Ovary (tissue), 9 donors: ENCODE results near the gene PHACTR3. TPM values are rescaled to one million over a fixed set of nuclear protein-coding genes. Genes with fewer than 3 reads are reported as not detected.

Source experiments
- DNase-seq, 5 donors: peaks; one replicate each; pipeline ENCODE4 v3.0.0-alpha.2; 2019 to 2020
- H3K27ac ChIP-seq, 2 donors: fragments of 200-600 bp; one replicate each; pipeline versions ENCODE4 v1.5.1 to v1.8.0; 2019 to 2022
- H3K27me3 ChIP-seq: fragments of 200-600 bp; one replicate; pipeline ENCODE4 v1.8.0; 2022
- H3K36me3 ChIP-seq: fragments of 200-600 bp; sonication (generic); one replicate; pipeline ENCODE4 v1.5.1; 2019
- H3K4me1 ChIP-seq: one replicate; pipeline ENCODE4 v1.8.1; 2013; ENCODE audit warnings: mild to moderate bottlenecking, moderate library complexity; ENCODE audit not compliant: insufficient read depth
- H3K4me3 ChIP-seq: fragments of 200-600 bp; sonication (generic); one replicate; pipeline ENCODE4 v1.5.1; 2017
- H3K9me3 ChIP-seq, 2 donors: fragments of 200-600 bp in 1 of 2; sonication (generic) in 1 of 2; one replicate each; pipeline versions ENCODE4 v1.5.1 to v1.8.1; 2013 to 2019; ENCODE audit warnings: mild to moderate bottlenecking in 1 of 2, moderate library complexity in 1 of 2
- CTCF ChIP-seq, 3 donors: fragments of 450-650 bp in 2 of 3; fragments of 200-600 bp in 1 of 3; IDR thresholded peaks; one replicate each; pipeline versions ENCODE4 v1.5.1 to v1.8.0; 2016 to 2022; ENCODE audit warnings: antibody characterized with exemption in 3 of 3, mild to moderate bottlenecking in 1 of 3
- EP300 ChIP-seq: sonication (generic); formaldehyde crosslinking; IDR thresholded peaks from one replicate; pipeline ENCODE4 v1.6.1; 2017; ENCODE audit warnings: antibody characterized with exemption
- POLR2A ChIP-seq: fragments of 450-650 bp; IDR thresholded peaks from one replicate; pipeline ENCODE4 v1.6.1; 2017; ENCODE audit warnings: antibody characterized with exemption, mild to moderate bottlenecking, moderate library complexity
- WGBS, 3 donors: extraction: QIAGEN DNeasy Blood & Tissue Kit in 1 of 3; methylation state at CpG; one replicate each; pipeline versions ENCODE4 v1.1.5 to v1.1.7; 2013 to 2017; 5-methylcytosine and 5-hydroxymethylcytosine counted together
- intact Hi-C, 4 donors: fragments of 100-400 bp; cut with DNase I; formaldehyde crosslinking; loops; one replicate each; pipeline versions ENCODE4 v1.11.0 to v1.15.1; 2022 to 2023
- polyA plus RNA-seq, 2 donors: library from polyadenylated mRNA; stranded (reverse); fragments of 200-250 nt in 1 of 2; fragments of 350-450 nt in 1 of 2; fragmentation: Illumina TruSeq in 1 of 2; extraction: RNeasy Lipid Tissue Mini Kit (QIAGEN cat#74804) in 1 of 2; gene quantifications; one replicate each; pipeline ENCODE4 v1.2.3, GENCODE V29; 2013 to 2014
- total RNA-seq, 7 donors: library from RNA; depleted of rRNA in 2 of 7; stranded (reverse); fragments of >200 nt in 2 of 7; fragmentation: NEBNext Ultra II Directional in 3 of 7; extraction: Animal tissue kit (Norgen Biotek cat#: 25700) in 3 of 7; gene quantifications; one replicate each; pipeline versions ENCODE4 v1.1.0 to v1.2.4, GENCODE V29; 2016 to 2023
- donor health status: DM: no; HTN: no; CAD: no; lungs with moderate emphysema.
- donor health status: DM: no; HTN: no; CAD: no.
- donor health status: Bipolar disorder and iron deficiency.
- donor health status: DM: yes; HTN: yes; CAD: no.
- donor health status: DM: no; HTN: no; CAD: no.
- donor health status: DM: yes; HTN: yes; CAD: no.

Gene PHACTR3
- total and polyA plus RNA-seq, 9 donors: 5.7 to 19.0 (median 9.1) TPM

GRCh38 chr20:59663513-59664060 is 59.2 kb downstream of the PHACTR3 start:
- WGBS, 3 donors: 77 to 80% (median 78%) methylated on average over 15 of the region's 15 CpGs
- intact Hi-C loops: no loop called here
- peaks cover 0 to under 1% of the 10 kb centered on the region in 2 donors for H3K9me3 ChIP-seq
- H3K27ac ChIP-seq: no peak overlapping the region
- no peaks in the 10 kb centered on the region for H3K27me3 ChIP-seq
- no peak overlapping the region for H3K4me3 ChIP-seq
- no peaks in the 10 kb centered on the region for H3K36me3 ChIP-seq
- peaks cover 2% of the 10 kb centered on the region for H3K4me1 ChIP-seq
- no peak for DNase-seq
- TF ChIP-seq EP300: no peak
- TF ChIP-seq CTCF (IDR thresholded peaks at IDR 0.05): no peak
- TF ChIP-seq POLR2A: no peak

- no peaks in the 10 kb centered on the region for H3K36me3 ChIP-seq
- H3K27me3 ChIP-seq: no peaks in the 10 kb centered on the region
- no peak overlapping the region for H3K27ac ChIP-seq
- H3K9me3 ChIP-seq: no peaks in the 10 kb centered on the region
- peaks cover 2% of the 10 kb centered on the region for H3K4me1 ChIP-seq
- WGBS, 3 donors: 71 to 78% (median 71%) methylated on average over 11 of the region's 11 CpGs
- intact Hi-C loops: no loop called here
- H3K4me3 ChIP-seq: no peak overlapping the region
- TF ChIP-seq CTCF (IDR thresholded peaks at IDR 0.05): no peak
- no peak for TF ChIP-seq POLR2A
- TF ChIP-seq EP300: no peak
- no peak for DNase-seq
Observed at GRCh38 chr20:59664421-59664941, 60.1 kb downstream of the PHACTR3 start.

- H3K4me1 ChIP-seq: peaks cover 2% of the 10 kb centered on the region
- intact Hi-C loops: loop anchor here in 1 of 4 donors (1.0 kb wide), 1 partner anchor 93 kb away; no protein-coding TSS in a partner anchor
- H3K27ac ChIP-seq: no peak overlapping the region
- H3K9me3 ChIP-seq: no peaks in the 10 kb centered on the region
- H3K27me3 ChIP-seq: no peaks in the 10 kb centered on the region
- H3K4me3 ChIP-seq: no peak overlapping the region
- DNase-seq: no peak
- TF ChIP-seq CTCF (IDR thresholded peaks at IDR 0.05) (no peak), EP300 (no peak), POLR2A (no peak)
- WGBS, 3 donors: 92 to 95% (median 92%) methylated on average over 8 of the region's 8 CpGs
- no peaks in the 10 kb centered on the region for H3K36me3 ChIP-seq
Observed at GRCh38 chr20:59665656-59666555, 61.6 kb downstream of the PHACTR3 start.

GRCh38 chr20:59666586-59666985 is 62.2 kb downstream of the PHACTR3 start:
- no peaks in the 10 kb centered on the region for H3K9me3 ChIP-seq

More at GRCh38 chr20:59666586-59666985, 62.2 kb downstream of the PHACTR3 start:
- DNase-seq: no peak
- 81 to 91% (median 85%) methylated on average over 7 of the region's 7 CpGs for WGBS, 3 donors
- Histone ChIP-seq H3K27ac (no peak overlapping the region), H3K27me3 (no peaks in the 10 kb centered on the region), H3K4me3 (no peak overlapping the region), H3K36me3 (no peaks in the 10 kb centered on the region), H3K4me1 (peaks cover 2% of the 10 kb centered on the region)
- TF ChIP-seq EP300 (no peak), CTCF (IDR thresholded peaks at IDR 0.05) (no peak), POLR2A (no peak)
- intact Hi-C loops: no loop called here
